ENCODE results near the gene DNTTIP2.
A peak's percentile ranks its signal among the peaks of the same experiment; 100 is the strongest.

- TF ChIP-seq CTCF (IDR thresholded peaks at IDR 0.05) (no peak), POLR2AphosphoS5 (IDR thresholded peaks at IDR 0.05) (peak in 1 of 3 donors; percentile 21), EP300 (IDR thresholded peaks at IDR 0.05; ENCODE audit: low read depth) (no peak)
These were observed 33.3 kb downstream of the DNTTIP2 start for GRCh38 chr1:93845538-93846205.
